ENCODE measurements around the gene CDH19. TPM values are rescaled to one million over a fixed set of nuclear protein-coding genes. Genes with fewer than 3 reads are reported as not detected.

CDH19 gene
- total RNA-seq, 4 donors from 2014 or later = 0.56 to 18.6 (median 2.9) TPM

DNA sequence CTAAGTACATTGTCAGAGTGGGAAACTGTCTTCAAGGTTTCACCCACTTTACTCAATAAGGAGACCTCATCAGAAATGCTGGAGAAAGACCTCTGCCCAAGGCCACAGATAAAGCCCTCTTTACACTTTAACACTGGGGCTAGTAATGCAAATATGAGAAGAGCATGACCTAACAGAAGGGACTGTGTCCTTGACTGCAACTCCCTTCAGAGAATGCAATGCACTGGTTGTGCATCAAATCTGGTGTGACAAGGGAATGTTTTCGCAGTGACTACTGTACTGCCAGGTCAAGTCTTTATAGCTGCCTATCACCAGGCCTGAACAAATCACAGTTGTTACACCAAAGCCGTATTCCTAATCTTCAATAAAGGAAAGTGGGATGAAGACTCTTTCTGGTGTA lies 28.6 kb downstream of the CDH19 start:
- DNase-seq (ENCODE audit: low spot score) (no peak), ATAC-seq (ENCODE audit: low FRiP score) (no peak)
- TF ChIP-seq, protein P1, sequence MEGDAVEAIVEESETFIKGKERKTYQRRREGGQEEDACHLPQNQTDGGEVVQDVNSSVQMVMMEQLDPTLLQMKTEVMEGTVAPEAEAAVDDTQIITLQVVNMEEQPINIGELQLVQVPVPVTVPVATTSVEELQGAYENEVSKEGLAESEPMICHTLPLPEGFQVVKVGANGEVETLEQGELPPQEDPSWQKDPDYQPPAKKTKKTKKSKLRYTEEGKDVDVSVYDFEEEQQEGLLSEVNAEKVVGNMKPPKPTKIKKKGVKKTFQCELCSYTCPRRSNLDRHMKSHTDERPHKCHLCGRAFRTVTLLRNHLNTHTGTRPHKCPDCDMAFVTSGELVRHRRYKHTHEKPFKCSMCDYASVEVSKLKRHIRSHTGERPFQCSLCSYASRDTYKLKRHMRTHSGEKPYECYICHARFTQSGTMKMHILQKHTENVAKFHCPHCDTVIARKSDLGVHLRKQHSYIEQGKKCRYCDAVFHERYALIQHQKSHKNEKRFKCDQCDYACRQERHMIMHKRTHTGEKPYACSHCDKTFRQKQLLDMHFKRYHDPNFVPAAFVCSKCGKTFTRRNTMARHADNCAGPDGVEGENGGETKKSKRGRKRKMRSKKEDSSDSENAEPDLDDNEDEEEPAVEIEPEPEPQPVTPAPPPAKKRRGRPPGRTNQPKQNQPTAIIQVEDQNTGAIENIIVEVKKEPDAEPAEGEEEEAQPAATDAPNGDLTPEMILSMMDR (IDR thresholded peaks at IDR 0.05) = no peak

DNA sequence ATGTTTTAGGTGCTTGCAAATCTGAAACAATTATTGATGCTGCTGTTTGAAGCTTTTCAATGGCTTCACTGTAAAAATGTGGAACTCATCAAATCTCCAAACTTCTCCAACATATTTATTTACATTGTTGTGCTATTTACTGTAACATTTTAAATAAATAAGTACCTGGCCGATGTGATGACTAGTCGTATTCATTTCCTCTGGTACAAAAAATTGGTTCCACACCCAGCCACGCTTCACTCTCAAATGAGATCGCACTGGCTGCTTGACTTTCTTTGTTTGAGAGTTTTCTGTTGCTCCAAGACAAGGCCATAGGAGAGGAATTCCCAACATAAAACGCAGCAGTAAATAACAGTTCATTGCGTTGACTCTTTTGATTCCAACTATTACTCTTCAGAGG lies 32.0 kb downstream of the CDH19 start:
- ATAC-seq (ENCODE audit: low FRiP score) = no peak
- TF ChIP-seq, protein P1 (IDR thresholded peaks at IDR 0.05) = no peak
- no peak for DNase-seq (ENCODE audit: low spot score)

DNA sequence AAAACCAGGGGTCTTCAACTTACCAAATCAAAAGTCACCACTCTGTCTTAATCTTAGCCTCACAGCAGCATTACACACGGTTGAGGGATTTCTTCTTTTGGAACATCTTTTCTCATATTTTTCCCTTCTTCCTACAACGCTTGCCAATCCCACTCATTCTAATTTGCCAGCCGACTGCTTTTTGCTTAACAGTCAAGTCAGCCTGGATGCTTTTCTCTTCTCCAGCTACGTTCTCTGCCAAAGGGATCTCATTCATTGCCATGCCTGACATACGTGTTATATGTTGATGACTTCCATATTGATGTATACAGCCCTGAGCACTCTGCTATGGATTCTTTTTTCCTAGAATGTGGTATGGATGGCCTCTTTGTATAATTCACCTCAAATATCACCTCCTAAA lies 37.3 kb downstream of the CDH19 start:
- DNase-seq (ENCODE audit: low spot score) = no peak
- TF ChIP-seq, protein P1 (IDR thresholded peaks at IDR 0.05) = no peak
- no peak for ATAC-seq (ENCODE audit: low FRiP score)

DNA sequence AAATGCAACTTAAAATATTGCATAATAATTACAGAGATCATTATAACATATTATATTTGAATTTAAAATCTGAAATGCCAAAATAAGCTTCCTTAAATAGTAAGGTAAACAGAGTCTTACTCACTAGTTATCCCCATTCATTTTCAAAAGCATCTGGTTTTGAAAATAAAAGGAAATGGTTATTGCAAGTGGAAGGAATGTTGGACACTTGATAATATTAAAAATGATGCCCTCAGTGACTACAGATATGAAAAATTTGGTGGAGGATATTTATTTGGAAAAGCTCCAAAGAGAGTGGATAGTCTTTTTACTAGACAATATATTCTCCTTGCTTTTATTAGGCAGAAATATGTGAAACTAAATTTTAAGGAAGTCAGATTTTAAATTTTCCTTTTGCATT lies 39.7 kb downstream of the CDH19 start:
- ATAC-seq (ENCODE audit: low FRiP score) = no peak

DNA sequence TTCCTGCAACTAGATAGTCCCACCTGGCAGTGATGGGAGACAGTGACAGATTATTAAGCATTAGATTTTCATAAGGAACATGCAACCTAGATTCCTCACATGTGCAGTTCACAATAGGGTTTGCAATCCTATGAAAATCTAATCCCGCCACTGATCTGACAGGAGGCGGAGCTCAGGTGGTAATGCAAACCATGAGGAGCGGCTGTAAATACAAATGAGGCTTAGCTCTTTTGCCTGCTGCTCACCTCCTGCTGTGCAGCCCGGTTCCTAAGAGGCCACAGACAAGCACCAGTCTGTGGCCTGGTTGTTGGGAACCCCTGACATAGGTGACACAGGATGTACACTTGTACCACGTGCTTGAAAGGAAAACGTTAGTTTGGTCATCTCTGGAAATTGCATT lies 41.6 kb downstream of the CDH19 start:
- no peak for ATAC-seq (ENCODE audit: low FRiP score)
- TF ChIP-seq, protein P1 (IDR thresholded peaks at IDR 0.05) = no peak
- DNase-seq (ENCODE audit: low spot score) = no peak

More for the DNA sequence above, 39.7 kb downstream of the CDH19 start:
- DNase-seq (ENCODE audit: low spot score) = no peak
- TF ChIP-seq, protein P1 (IDR thresholded peaks at IDR 0.05) = no peak

DNA sequence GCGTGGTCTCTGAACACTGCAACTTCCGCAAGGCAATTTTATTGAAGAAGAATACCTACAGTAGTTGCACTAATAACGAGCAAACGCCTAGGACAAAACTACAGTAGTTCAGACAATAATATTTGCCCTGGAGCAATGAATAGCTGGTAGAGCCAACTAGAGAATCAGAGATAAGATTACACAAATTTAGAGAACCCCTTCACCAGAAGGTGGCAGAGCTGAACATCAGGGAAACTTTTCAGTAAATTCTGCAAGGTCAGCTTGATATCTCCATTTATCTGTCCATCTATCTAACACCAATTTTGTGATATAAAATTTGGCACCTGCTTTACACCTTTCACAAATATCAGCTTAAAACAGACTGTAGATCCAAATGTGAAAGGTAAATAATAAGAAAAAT lies 43.8 kb downstream of the CDH19 start:
- no peak for DNase-seq (ENCODE audit: low spot score)
- TF ChIP-seq, protein P1 (IDR thresholded peaks at IDR 0.05) = no peak
- no peak for ATAC-seq (ENCODE audit: low FRiP score)

DNA sequence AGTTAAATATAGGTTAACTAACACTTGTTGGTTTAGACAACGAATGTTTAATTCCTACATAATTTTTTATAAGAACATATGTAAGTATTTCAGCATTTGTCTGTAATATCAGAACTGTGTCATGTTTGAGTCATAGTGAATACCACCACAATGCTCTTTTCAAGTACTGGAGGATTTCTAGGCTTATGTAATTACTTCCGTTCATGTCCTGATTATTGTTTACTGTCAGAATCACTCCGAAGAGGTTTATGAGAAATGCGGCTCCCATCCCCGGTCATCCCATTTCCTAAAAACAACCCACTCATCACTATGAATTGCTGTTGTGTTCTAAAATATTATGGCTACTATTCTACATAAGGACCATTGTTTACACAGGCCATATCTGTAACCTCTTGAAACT lies 45.1 kb downstream of the CDH19 start:
- ATAC-seq (ENCODE audit: low FRiP score) (no peak), DNase-seq (ENCODE audit: low spot score) (no peak)
- TF ChIP-seq, protein P1 (IDR thresholded peaks at IDR 0.05) = no peak

All from omental fat pad (tissue), 4 donors.